GM12872 (cell line): ENCODE results near the gene ATP2B2.

Source experiments
- TF ChIP-seq, protein P1 (sequence below): IDR thresholded peaks from 3 replicates; pipeline ENCODE4 v1.5.1; 2011; ENCODE audit warnings: low read depth, mild to moderate bottlenecking, low read length, moderate library complexity; ENCODE audit not compliant: insufficient read depth

Gene ATP2B2

GRCh38 chr3:10462641-10463532, 42.5 kb downstream of the ATP2B2 start:
- TF ChIP-seq, protein P1, sequence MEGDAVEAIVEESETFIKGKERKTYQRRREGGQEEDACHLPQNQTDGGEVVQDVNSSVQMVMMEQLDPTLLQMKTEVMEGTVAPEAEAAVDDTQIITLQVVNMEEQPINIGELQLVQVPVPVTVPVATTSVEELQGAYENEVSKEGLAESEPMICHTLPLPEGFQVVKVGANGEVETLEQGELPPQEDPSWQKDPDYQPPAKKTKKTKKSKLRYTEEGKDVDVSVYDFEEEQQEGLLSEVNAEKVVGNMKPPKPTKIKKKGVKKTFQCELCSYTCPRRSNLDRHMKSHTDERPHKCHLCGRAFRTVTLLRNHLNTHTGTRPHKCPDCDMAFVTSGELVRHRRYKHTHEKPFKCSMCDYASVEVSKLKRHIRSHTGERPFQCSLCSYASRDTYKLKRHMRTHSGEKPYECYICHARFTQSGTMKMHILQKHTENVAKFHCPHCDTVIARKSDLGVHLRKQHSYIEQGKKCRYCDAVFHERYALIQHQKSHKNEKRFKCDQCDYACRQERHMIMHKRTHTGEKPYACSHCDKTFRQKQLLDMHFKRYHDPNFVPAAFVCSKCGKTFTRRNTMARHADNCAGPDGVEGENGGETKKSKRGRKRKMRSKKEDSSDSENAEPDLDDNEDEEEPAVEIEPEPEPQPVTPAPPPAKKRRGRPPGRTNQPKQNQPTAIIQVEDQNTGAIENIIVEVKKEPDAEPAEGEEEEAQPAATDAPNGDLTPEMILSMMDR: no peak

DNA sequence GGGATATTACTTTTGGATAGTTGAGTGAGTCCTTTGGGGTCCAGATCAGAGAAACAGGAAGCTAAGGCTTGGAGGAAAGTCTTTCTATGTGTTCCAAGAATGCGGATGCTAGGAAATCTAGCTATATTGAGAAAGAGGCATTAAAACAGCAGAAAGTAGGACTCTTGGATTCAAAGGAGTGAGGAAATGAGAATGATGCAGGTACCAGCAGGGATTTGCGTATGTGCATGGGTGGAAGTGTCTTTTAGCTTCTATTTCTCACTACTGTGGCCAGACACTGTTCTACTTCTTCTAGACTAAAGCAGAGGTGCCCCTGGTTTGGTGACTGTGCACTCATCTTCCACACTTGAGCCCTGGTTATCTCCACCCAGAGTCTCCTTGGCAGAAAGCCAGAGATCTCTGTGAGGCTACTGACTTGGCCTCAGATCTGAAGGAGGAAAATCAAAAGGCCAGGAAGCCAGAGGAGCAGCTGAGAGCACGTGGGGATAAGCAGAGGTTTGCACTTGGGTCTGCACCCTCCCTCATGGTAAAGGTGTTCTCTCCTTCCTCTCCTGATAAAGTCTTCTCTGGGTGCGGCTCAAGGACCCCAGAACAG, 44.3 kb downstream of the ATP2B2 start:
- TF ChIP-seq, protein P1: no peak

GRCh38 chr3:10459954-10460754, 45.2 kb downstream of the ATP2B2 start:
- TF ChIP-seq, protein P1: no peak

GRCh38 chr3:10457560-10457959, 47.8 kb downstream of the ATP2B2 start:
- TF ChIP-seq, protein P1: no peak

GRCh38 chr3:10456981-10457380, 48.4 kb downstream of the ATP2B2 start:
- TF ChIP-seq, protein P1: no peak

DNA sequence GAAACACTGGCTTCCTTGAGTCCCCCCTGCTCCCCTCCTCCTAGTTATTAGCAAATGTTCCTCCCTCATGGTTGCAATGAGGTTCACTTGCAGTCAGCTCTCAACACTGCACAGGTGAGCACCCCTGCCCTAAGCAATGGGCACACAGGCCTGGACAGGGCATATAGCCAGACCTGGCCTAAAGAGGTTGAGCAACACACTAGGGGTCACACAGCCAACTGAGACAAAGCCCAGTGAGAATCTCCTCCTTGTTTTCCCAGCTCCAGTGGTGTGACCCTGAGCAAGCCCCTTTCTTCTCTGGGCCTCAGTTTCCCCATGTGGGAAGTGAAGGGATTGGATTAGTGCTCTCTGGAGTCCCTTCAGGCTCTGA, 49.9 kb downstream of the ATP2B2 start:
- TF ChIP-seq, protein P1: no peak
